GM18868 (cell line): Measurements from ENCODE around the gene RIMBP2.

Experiments
- ATAC-seq: cut with Tn5 transposase; IDR thresholded peaks from one replicate; pipeline ENCODE4 v1.9.1; 2021; ENCODE audit warnings: mild to moderate bottlenecking, moderate library complexity; ENCODE audit not compliant: unreplicated experiment

The RIMBP2 gene

DNA sequence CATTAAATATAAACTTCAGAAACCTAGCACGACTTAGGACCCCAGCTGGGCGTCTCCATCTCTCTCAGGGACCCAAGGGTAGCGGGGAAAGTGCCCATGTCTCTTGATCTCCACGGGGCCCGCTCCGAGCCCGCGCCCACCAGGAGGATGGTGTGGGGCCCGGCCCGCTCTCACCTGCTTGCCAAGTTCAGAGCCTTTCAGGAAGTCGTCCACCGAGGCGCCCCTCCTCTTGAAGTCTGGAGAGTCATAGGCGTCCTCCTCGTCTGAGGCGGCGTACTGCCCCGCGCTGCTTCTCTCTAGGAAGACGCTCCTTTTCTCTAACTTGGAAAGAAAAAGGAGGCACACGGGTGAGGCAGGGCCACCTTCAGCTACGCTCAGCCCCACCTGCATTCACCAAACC lies 281.5 kb downstream of the RIMBP2 start:
- no peak for ATAC-seq

DNA sequence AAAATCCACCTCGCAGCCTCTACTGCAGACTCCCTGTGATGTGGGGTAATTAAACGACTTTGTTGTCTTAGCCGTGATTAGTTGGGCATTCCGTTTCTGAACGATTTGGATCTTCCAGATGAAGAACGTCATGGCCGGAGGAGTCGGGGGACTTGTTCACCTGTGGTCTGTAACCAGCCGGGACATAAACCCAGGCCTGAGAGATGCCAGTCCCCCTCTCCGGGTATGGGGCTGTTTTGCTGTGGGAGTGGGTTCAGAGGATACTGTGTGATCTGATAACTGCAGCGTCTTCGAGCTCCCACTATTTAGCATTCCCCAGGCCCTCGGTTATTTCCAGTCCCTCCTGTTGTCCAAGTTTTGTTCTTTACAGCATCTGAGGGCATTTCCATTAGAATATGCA lies 282.3 kb downstream of the RIMBP2 start:
- no peak for ATAC-seq

- ATAC-seq: no peak
Measured at GRCh38 chr12:130433411-130433810, 282.7 kb downstream of the RIMBP2 start.

DNA sequence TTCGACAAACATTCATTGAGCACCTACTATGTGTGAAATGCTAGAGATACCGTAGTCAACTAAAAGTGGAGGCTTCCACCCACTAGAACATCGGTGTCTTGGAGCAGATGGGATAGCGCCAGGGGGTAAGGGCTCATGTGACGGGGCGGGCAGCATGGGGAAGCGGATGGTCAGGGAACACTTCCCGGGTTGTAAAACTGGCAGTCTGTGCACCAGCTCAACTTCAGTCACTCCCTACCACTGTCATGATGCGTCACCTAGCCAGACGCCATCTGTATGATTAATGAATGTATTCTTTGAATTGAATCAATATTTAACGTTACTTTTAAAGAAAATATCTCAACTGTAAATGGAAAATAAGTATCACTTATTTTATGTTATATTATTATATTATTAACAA lies 284.9 kb downstream of the RIMBP2 start:
- no peak for ATAC-seq

DNA sequence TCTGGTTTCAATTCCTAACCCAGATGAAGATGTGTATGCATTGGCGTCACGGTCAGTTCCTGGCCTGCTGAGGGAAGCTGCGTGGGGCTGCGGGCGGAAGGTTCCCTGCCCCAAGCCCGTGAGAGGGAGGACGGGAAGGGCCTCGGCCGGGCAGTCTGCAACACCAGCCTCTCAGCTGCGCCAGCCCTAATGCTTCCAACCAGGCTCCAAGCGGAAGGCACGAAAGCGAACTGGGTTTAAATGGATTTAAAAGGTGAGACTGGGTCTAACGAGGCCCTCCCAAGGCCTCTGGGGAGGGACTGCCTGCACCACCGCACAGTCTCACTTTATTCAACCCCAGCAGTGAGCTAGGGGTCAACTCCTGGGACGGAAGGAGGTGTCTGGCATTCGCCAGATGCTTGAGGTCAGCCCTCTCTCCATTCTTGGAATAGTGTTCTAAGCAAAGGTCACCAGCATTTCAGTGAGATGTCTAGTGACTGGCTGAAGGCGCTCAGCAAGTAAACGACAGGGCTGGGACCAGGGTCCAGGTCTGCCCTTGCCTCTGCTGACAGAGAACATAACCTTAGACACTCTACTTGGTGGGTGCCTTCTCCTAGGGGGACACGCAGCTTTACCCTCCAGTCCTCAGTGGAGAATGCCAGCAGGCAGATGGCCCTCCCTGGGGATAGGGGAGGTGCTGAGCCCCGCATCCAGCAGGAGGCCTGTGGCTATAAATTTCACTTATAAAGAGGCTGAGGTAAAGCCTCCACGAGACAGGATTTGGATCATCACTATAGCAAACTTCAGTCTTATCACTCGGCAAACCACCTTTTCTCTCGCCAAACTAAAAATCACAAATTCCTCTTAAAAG lies 286.2 kb downstream of the RIMBP2 start:
- ATAC-seq: no peak

- ATAC-seq: no peak
Measured at GRCh38 chr12:130428116-130428515, 288.0 kb downstream of the RIMBP2 start.

DNA sequence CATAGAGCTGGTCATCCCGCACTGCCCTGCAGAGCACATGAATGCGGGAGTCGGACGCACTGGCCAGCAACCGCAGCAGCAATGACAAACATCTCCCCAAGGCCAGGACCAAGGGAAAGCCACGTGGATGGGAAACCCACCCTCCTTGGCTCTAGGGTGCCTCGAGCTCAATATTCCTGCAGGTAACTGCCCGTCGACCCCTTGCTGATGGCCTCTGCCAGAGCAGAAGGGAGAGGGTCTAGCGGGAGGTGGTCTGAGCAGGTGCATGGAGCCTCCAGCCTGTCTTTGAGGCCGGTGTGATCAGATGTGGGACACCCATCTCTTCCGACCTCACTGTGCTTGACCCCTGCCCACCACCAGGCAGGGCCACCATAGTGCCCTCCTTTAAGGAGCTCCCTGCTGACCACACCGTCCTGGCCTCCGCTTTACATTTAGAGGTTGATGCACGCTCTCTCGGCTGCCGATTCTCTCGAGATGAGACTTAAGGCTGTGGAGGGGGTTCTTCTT lies 288.7 kb downstream of the RIMBP2 start:
- ATAC-seq: no peak

DNA sequence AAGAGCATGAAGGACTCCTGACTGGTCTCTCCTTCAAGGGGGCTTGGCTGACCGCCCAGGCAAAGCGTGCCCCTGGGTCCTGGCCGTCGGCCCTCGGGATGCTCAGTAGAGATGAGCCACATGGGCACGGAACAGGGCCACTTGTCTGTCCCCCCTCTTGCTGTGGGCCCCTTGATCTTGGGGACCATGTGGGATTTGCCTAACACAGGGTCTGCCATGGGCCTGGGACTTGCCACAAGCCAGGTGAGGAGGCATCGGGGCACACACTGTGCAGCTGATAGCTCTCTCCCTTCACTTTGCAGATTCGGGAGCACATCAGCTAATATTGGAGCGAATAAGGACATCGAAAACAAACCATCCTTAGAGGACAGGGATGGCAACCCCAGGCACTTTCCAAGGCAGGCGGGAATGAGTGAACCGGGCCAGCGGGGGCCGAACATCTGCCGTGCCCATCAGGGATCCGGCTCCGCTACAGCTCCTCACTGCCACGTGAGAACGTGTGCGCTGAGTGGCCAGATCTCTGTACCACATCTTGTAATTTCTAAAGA lies 290.3 kb downstream of the RIMBP2 start:
- no peak for ATAC-seq

DNA sequence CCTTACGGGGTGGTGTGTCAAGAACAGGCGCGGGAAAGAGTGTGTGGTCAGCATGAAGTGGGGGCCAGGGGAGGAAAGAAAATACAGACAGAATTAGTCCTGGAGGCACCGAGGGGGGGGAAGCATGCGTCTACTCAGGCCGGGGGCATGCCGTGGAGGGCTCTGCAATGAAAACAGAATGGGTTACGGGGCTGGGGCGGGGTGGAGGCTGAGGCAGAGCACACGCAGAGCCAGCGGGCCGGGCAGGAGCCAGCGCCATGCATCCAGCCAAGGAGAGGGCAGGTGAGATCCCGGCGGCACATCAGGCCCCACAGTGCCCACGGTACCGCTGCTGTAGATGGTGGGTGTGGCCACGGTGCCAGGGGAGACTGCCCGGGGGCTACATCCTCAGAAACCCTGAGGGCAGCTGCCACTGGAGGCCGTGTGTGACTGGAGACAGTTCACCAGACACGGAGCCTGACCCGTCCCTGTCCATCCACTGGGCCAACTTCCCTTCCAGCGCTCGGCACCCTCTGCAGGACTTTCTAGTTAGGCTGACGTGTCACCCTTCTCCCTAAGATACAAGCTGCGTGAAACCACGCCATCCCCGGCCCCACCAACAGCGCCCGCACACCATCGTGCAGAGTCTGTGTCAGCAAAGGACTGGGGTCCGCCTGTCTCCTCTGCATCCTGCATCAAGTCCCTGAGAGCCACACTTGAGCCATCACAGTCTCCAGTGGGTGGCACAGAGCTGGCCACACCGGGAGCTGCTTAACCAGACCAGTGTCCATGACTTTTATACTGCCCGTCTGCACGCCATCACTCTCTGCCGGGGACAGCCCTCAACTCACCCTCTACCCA lies 291.0 kb downstream of the RIMBP2 start:
- ATAC-seq: no peak

DNA sequence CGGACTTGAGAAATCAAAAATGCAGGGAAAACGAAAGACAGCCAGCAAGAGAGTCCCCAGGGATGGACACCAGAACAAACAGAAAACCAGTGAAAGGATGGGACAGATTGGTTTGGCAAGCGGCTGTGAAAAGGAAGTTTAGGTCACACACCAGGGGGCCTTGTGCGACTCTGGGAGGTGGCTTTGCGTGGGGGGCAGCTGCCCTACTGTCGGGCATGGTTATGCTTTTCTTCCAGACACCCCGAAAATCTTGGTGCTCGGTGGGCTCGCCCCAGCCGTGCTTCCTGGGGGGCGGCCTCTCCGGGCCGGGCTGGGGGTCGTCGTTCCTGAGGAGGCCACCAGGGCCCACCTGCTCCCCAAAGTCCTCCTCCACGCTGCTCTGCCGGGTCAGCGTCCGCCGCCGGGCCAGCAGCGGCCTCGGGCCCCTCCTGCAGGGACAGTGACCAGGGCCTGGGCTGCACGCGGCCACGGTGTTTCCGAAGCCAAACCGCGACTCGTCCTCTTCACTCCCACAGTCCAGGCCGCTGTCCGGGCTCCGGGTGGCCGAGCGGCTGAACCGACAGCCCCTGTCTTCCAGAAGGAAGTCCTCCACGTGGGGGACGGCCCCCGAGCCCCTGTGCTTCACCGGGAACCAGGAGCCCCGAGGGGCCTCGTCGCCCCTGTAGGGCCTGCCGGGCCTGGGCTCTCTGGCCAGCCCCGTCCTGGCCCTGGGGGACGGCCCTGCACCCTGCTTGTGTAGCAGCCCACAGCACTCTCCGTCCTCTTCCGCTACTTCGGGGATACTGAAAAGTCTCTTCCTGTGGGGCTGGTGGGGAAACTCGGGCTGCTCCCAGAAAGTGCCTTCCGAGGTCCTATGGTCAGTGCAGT lies 291.9 kb downstream of the RIMBP2 start:
- no peak for ATAC-seq

DNA sequence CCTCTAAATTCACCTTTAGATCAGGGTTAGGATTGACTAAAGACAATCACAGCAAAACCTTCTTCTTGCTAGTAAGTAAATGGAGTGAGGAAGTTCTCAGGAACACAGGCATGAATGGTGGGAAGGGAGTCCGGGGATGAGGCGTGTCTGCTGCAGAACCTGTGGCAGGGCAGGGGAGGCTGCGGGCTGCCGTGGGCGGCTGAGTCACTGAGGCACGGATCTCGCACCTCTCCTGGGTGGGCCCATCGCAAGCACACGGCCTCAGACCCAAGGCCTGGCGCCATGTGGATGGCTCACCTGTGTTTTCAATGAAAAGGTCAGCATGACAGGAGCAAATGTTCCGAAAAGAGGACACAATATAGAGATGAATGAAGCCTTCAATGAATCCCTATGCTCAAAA lies 293.0 kb downstream of the RIMBP2 start:
- no peak for ATAC-seq

- no peak for ATAC-seq
Measured at GRCh38 chr12:130422676-130423075, 293.4 kb downstream of the RIMBP2 start.

DNA sequence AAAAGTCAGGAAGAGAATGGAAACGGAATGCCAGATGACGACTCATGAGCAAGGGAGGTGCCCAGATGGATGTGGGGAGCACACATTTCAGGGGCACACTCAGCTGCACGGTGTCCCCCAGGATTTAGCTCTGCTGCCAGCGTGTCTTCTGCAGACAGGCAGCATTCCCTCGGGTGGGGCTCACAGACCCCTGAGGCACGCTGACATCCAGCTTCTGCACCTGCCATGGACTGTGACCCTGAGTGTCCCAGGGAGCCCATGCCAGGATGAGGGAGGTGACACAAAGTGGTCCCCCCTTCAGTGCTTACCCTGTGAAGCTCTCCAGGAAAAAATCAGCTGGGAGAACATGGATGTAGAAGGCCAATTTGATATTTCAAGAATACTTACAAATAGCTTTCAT lies 294.2 kb downstream of the RIMBP2 start:
- ATAC-seq: no peak

- no peak for ATAC-seq
Measured at GRCh38 chr12:130420071-130420470, 296.0 kb downstream of the RIMBP2 start.

- ATAC-seq: no peak
Measured at GRCh38 chr12:130419116-130419515, 297.0 kb downstream of the RIMBP2 start.

- ATAC-seq: no peak
Measured at GRCh38 chr12:130418251-130418650, 297.8 kb downstream of the RIMBP2 start.

GRCh38 chr12:130414381-130414780 lies 301.7 kb downstream of the RIMBP2 start:
- no peak for ATAC-seq

GRCh38 chr12:130413909-130414308 lies 302.2 kb downstream of the RIMBP2 start:
- ATAC-seq: no peak

DNA sequence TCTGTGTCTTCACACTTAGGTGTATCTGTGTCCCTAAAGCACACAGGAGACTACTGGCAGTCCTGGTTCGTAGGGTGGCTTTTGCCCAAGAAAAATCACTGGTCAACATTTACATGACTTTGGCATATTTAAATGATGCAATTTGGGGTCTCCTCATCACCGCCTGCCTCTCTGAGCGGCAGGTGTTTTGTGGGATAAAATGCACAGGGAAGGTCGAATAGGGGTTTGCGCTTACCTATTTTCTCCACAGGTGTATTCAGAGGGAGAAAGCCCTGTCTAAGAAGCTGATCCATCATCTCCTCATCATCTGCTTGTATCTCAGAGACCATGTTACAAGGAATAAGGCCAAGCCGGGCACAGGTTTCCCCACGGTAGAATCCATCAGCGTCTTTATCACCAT lies 303.7 kb downstream of the RIMBP2 start:
- no peak for ATAC-seq

GRCh38 chr12:130405332-130405731 lies 310.8 kb downstream of the RIMBP2 start:
- no peak for ATAC-seq

- ATAC-seq: no peak
Measured at GRCh38 chr12:130401703-130402102, 314.4 kb downstream of the RIMBP2 start.
